ENCODE measurements around the gene SNX11. TPM values are rescaled to one million over a fixed set of nuclear protein-coding genes. Genes with fewer than 3 reads are reported as not detected.

SNX11 gene
- total RNA-seq, 2 experiments from 2014 or later, result 20.2 to 23.0 TPM

DNA sequence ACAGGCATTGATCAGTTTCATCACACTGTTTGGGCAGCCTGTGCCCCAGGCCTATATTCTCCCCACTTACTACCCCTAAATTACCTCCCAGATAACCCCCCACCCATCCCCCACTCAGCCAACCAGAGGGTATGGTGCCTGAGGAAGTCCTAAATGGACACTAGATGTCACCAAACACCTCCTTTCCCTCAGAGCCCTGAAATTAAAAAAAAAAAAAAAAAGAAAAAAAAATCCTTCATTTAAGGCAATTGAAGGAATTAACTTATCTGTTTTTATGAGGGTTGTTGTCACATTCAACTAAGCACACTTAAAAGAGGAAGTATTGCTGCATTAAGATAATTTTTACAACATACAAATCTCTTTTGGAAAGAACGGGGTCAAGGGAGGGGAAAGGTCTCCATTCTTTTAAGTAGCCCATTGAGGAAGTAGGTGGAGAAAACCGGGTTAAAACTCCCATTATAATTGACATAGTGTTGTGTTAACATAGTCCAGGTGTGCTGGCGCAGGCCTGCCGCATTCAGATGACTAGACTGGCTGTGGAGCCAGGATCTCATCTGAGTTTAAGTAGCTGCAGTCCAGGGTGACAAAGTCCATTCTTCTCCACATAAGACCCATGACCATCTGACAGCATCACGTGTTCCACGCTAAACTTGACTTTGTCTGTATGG, 46.3 kb downstream of the SNX11 start:
- H3K4me1 Mint-ChIP-seq (ENCODE audit: low read depth), result no peaks in the 10 kb centered on the region
- intact Hi-C loops (cut with micrococcal nuclease), result no loop called here
- CTCF ChIA-PET, result interaction anchor here (1.0 kb wide), 2 partner anchors 341 to 439 kb away, joined by 3 read pairs; no protein-coding TSS in a partner anchor
- DNase-seq, result peak; percentile 22
- peaks cover 1% of the 10 kb centered on the region for H3K36me3 Mint-ChIP-seq (ENCODE audit: low read depth)
- no peak overlapping the region for H3K4me3 Mint-ChIP-seq
- H3K27ac Mint-ChIP-seq, result no peak overlapping the region
- H3K27me3 Mint-ChIP-seq (ENCODE audit: low read depth), result no peaks in the 10 kb centered on the region
- no peaks in the 10 kb centered on the region for H3K9me3 Mint-ChIP-seq

GRCh38 chr17:48155889-48156611, 48.5 kb downstream of the SNX11 start:
- DNase-seq, result no peak
- no peaks in the 10 kb centered on the region for H3K4me1 Mint-ChIP-seq (ENCODE audit: low read depth)
- H3K36me3 Mint-ChIP-seq (ENCODE audit: low read depth), result peaks cover 1% of the 10 kb centered on the region
- H3K27me3 Mint-ChIP-seq (ENCODE audit: low read depth), result no peaks in the 10 kb centered on the region
- no peaks in the 10 kb centered on the region for H3K9me3 Mint-ChIP-seq
- CTCF ChIA-PET, result interaction anchor here (0.6 to 1.2 kb wide), 3 partner anchors 9 to 180 kb away, joined by 3 read pairs; no protein-coding TSS in a partner anchor
- no peak overlapping the region for H3K27ac Mint-ChIP-seq
- no peak overlapping the region for H3K4me3 Mint-ChIP-seq
- intact Hi-C loops (cut with micrococcal nuclease), result no loop called here

DNA sequence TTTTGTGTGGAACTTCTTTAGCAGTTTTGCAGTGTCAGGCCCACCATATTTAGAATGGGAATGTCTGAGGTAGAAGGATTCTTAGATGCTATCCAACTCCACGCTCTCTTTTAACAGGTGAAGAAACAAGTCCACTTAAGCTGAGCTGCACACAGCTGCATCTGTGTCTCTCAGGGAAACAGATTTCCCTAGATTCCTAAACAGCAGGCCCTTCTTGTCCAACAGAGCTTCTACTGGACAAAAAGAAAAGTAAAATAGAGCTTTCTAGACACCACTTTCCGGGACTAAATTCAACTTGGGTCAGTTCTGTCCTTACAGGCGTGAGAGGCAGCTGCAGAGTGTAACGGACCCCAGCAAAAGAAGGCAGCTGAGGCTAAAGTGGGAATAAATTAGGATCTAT, 51.7 kb downstream of the SNX11 start:
- DNase-seq, result no peak
- CTCF ChIA-PET, result no interaction called here
- Mint-ChIP-seq H3K36me3 (ENCODE audit: low read depth) (peaks cover 4% of the 10 kb centered on the region), H3K9me3 (no peaks in the 10 kb centered on the region), H3K4me1 (ENCODE audit: low read depth) (peaks cover 5% of the 10 kb centered on the region), H3K27ac (no peak overlapping the region), H3K4me3 (no peak overlapping the region), H3K27me3 (ENCODE audit: low read depth) (no peaks in the 10 kb centered on the region)
- intact Hi-C loops (cut with micrococcal nuclease), result no loop called here

DNA sequence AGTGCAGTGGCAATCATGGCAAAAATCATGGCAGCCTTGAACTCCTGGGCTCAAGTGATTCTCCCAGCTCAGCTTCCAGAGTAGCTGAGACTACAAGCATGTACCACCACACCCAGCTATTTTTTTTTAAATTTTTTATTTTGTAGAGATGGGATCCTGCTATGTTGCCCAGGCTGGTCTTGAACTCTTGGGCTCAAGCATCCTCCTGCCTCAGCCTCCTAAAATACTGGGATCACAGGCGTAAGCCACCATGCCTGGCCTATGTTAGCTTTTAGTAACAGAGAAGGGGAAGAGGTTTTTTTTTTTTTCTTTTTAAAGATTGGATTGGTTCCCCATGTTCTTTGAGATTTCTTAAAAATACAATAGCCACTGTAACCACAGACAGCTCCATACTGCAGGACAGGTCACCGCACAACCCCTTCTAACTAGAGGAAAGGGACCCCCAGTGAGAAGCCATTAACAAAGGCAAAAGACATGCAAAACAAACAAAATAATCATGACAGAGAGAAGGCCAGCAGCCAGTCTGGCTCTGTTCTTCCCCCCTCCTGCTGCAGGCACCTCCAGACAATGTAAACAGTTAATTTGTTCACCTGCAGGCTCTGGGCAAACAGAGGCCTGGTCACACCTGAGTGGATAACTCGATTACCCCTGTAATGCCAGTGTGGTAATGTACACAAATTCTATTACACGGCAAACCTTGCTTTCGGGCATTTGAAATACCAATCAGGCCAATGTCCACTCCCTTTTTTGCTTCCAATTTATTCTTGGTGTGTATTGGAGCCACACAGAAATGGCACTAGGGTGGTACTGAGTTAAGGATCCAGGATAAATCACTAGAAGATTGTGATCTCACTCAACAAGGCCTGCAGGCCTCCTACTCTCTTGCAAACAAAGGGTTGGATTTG, 52.9 kb downstream of the SNX11 start:
- H3K27me3 Mint-ChIP-seq (ENCODE audit: low read depth), result no peaks in the 10 kb centered on the region
- H3K27ac Mint-ChIP-seq, result no peak overlapping the region
- no peak overlapping the region for H3K4me3 Mint-ChIP-seq
- no peak for DNase-seq
- no peaks in the 10 kb centered on the region for H3K9me3 Mint-ChIP-seq
- intact Hi-C loops (cut with micrococcal nuclease), result no loop called here
- H3K4me1 Mint-ChIP-seq (ENCODE audit: low read depth), result peaks cover 5% of the 10 kb centered on the region
- H3K36me3 Mint-ChIP-seq (ENCODE audit: low read depth), result peaks cover 4% of the 10 kb centered on the region
- CTCF ChIA-PET, result no interaction called here

DNA sequence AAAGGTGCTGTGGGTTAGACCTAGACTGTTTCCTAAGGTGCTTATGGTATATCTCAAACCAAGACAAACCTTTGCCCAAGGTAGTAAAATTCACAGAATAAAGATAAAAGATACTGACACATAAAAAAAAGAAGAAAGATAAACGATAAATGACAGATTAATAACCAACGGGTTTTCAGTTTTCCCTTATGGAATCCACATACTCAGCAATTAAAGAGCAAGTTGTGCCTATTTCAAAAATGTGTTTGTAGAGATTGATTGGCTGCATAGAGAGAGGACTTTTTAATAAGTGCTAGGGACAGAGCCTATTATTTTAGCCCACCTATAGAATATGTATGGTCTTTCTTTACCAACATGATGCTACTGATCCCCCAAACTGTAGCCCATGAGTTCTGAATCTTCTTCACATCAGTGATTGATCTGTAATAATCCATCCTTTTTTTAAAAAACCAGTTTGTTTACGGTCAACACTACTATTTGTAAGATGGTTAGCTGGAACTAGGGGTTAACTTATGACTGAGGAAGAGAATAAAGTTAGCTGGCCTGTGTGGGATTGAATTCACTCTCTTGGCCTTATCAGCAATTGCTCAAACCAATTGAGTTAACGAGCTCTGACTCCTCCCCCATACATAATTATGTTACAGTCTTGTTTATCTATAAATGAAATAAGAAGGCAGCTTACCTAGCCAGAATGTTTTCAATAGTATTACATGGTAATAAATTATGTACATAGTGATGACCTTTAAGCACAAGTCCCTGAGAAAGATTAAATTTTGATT, 53.8 kb downstream of the SNX11 start:
- H3K4me3 Mint-ChIP-seq, result no peak overlapping the region
- no peaks in the 10 kb centered on the region for H3K27me3 Mint-ChIP-seq (ENCODE audit: low read depth)
- no peaks in the 10 kb centered on the region for H3K9me3 Mint-ChIP-seq
- peaks cover 4% of the 10 kb centered on the region for H3K36me3 Mint-ChIP-seq (ENCODE audit: low read depth)
- H3K4me1 Mint-ChIP-seq (ENCODE audit: low read depth), result peaks cover 5% of the 10 kb centered on the region
- CTCF ChIA-PET, result no interaction called here
- H3K27ac Mint-ChIP-seq, result no peak overlapping the region
- no peak for DNase-seq
- intact Hi-C loops (cut with micrococcal nuclease), result no loop called here

DNA sequence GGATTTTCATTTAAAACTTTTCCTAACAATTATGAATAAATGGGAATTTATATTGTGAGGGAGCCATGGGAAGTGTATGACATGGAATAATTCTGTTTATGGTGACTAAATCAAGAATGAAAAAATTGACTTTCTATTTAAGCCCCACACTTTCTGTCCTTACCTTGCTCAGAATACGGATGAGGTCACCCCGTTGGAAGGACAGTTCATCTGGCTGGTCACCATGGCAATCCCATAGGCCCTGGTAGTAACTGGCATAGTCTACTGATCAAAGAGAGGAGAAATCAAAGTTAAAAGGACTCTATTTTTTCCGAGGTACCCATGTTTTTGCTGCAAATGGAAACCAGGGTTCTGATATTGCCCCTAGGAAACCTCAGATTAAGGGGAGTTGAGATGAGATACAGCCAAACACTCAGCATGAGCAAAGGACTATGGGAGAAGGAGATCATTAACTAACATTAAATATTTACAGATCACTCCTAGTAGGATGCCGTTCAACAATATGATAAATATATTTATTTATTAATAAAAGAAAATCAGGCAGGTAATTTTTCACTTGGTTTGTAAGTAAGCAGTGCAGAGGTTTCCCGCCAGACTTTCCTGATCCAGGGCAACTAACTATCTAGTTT, 54.9 kb downstream of the SNX11 start:
- no peaks in the 10 kb centered on the region for H3K9me3 Mint-ChIP-seq
- intact Hi-C loops (cut with micrococcal nuclease), result no loop called here
- no peak overlapping the region for H3K27ac Mint-ChIP-seq
- peaks cover 11% of the 10 kb centered on the region for H3K4me1 Mint-ChIP-seq (ENCODE audit: low read depth)
- peaks cover 3% of the 10 kb centered on the region for H3K36me3 Mint-ChIP-seq (ENCODE audit: low read depth)
- H3K4me3 Mint-ChIP-seq, result no peak overlapping the region
- DNase-seq, result no peak
- CTCF ChIA-PET, result interaction anchor here (1.0 to 1.2 kb wide), 2 partner anchors 10 to 430 kb away, joined by 3 read pairs; no protein-coding TSS in a partner anchor
- no peaks in the 10 kb centered on the region for H3K27me3 Mint-ChIP-seq (ENCODE audit: low read depth)

GRCh38 chr17:48162946-48163506, 55.5 kb downstream of the SNX11 start:
- Mint-ChIP-seq H3K4me1 (ENCODE audit: low read depth) (peaks cover 17% of the 10 kb centered on the region), H3K27me3 (ENCODE audit: low read depth) (no peaks in the 10 kb centered on the region), H3K36me3 (ENCODE audit: low read depth) (peaks cover 3% of the 10 kb centered on the region), H3K4me3 (no peak overlapping the region), H3K27ac (no peak overlapping the region), H3K9me3 (no peaks in the 10 kb centered on the region)
- CTCF ChIA-PET, result interaction anchor here (1.0 to 1.2 kb wide), 2 partner anchors 9 to 430 kb away, joined by 3 read pairs; no protein-coding TSS in a partner anchor
- intact Hi-C loops (cut with micrococcal nuclease), result no loop called here
- DNase-seq, result no peak

DNA sequence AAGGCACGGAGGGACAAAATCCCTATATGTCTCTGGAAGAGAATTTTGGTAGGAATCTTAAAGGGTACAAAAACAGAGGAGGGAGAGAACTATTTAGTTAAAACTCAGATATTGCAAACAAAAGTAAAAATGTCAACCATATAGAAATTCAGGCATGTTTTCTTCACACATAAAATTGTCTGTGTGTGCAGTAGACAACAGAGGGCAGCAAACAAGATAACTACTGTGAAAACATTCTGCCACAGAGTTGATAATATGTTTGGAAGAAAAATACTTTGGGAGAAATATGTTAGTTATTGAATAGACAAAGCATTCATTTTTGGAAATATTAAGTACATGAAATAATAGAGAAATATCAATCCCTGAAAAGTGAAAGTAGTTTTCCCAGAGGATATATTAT, 56.2 kb downstream of the SNX11 start:
- DNase-seq, result no peak
- Mint-ChIP-seq H3K27me3 (ENCODE audit: low read depth) (no peaks in the 10 kb centered on the region), H3K4me1 (ENCODE audit: low read depth) (peaks cover 17% of the 10 kb centered on the region), H3K9me3 (no peaks in the 10 kb centered on the region), H3K36me3 (ENCODE audit: low read depth) (peaks cover 3% of the 10 kb centered on the region), H3K27ac (no peak overlapping the region), H3K4me3 (no peak overlapping the region)
- CTCF ChIA-PET, result interaction anchor here (0.9 to 1.2 kb wide), 3 partner anchors 8 to 429 kb away, joined by 3 read pairs; no protein-coding TSS in a partner anchor
- intact Hi-C loops (cut with micrococcal nuclease), result no loop called here

- H3K27me3 Mint-ChIP-seq (ENCODE audit: low read depth), result no peaks in the 10 kb centered on the region
- no peak for DNase-seq
- no peaks in the 10 kb centered on the region for H3K36me3 Mint-ChIP-seq (ENCODE audit: low read depth)
- intact Hi-C loops (cut with micrococcal nuclease), result no loop called here
- H3K4me1 Mint-ChIP-seq (ENCODE audit: low read depth), result peaks cover 30% of the 10 kb centered on the region
- H3K27ac Mint-ChIP-seq, result no peak overlapping the region
- CTCF ChIA-PET, result no interaction called here
- H3K4me3 Mint-ChIP-seq, result no peak overlapping the region
- H3K9me3 Mint-ChIP-seq, result no peaks in the 10 kb centered on the region
These were observed 62.4 kb downstream of the SNX11 start for GRCh38 chr17:48169926-48170325.

Data from activated naive CD4-positive, alpha-beta T cell treated with anti-CD3 and anti-CD28 coated beads for 36 hours (primary cell).